HEK293 (cell line): ENCODE data around the gene IL1RAP.

Experiments used
- ZNF274 ChIP-seq, 2 experiments: fragments of 200-500 bp in 1 of 2; fragments of 450-650 bp in 1 of 2; sonication (Bioruptor generic) in 1 of 2; formaldehyde crosslinking in 1 of 2; IDR thresholded peaks; 2 replicates each; pipeline versions ENCODE4 v1.5.1 to v1.6.1; 2014 to 2016; ENCODE audit warnings: borderline replicate concordance in 1 of 2, inconsistent platforms in 1 of 2, low read length in 1 of 2, missing biosample characterization in 1 of 2, missing genetic modification characterization in 1 of 2
- ZNF747 ChIP-seq: fragments of 450-650 bp; formaldehyde crosslinking; IDR thresholded peaks from 2 replicates; pipeline ENCODE4 v1.5.1; 2016; ENCODE audit warnings: missing biosample characterization, missing genetic modification characterization
- TF ChIP-seq, protein P1 (sequence below): fragments of 450-650 bp; formaldehyde crosslinking; IDR thresholded peaks from 2 replicates; pipeline ENCODE4 v1.5.1; 2016; ENCODE audit warnings: missing biosample characterization, missing genetic modification characterization

DNA sequence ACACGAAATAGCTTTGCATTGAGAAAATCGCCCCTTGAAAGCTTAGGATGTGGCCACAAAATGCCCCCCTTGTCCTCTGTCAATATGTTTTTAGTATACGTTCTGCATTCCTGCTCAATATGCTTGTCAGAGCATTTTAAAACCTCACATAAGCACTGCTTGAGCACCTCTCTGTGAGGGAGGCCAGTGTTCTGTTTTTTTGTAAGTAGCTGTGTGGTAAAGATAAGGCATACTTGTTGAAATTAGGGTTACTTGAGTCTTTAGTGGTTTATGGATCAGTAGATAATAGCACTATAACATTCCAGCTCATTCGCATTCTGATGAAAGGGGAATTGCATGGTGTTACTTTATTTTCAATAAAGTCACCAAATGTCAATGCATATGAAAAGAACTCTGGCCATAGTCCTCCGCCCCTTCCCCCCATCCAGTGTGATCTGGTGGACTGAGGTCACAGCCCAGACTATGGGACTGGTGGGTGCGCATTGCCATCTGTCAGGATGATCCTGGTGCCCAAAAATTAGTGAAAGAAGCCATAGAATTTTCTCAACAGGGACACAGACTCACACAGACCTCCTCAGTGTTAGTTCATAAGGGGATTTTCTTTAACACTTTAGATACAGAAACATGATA lies 33.1 kb downstream of the IL1RAP start:
- TF ChIP-seq, protein P1, sequence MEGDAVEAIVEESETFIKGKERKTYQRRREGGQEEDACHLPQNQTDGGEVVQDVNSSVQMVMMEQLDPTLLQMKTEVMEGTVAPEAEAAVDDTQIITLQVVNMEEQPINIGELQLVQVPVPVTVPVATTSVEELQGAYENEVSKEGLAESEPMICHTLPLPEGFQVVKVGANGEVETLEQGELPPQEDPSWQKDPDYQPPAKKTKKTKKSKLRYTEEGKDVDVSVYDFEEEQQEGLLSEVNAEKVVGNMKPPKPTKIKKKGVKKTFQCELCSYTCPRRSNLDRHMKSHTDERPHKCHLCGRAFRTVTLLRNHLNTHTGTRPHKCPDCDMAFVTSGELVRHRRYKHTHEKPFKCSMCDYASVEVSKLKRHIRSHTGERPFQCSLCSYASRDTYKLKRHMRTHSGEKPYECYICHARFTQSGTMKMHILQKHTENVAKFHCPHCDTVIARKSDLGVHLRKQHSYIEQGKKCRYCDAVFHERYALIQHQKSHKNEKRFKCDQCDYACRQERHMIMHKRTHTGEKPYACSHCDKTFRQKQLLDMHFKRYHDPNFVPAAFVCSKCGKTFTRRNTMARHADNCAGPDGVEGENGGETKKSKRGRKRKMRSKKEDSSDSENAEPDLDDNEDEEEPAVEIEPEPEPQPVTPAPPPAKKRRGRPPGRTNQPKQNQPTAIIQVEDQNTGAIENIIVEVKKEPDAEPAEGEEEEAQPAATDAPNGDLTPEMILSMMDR, result no peak
- TF ChIP-seq ZNF274 (IDR thresholded peaks at IDR 0.05; ENCODE audit: low read length) (no peak), ZNF274 (tag by site-specific recombination; IDR thresholded peaks at IDR 0.05; ENCODE audit: borderline replicate concordance) (no peak), ZNF747 (tag by site-specific recombination) (no peak)
